SK-N-SH (cell line): ENCODE data around the gene TSPAN31. TPM values are rescaled to one million over a fixed set of nuclear protein-coding genes. Genes with fewer than 3 reads are reported as not detected.

ENCODE experiments used
- CTCF ChIA-PET: fragments of 300-600, 350-600 bp; formaldehyde crosslinking; extraction: SDS; loops from one replicate; lab custom pipeline; 2021; lab: Yijun Ruan, JAX
- POLR2A ChIA-PET: fragments of 350-600 bp; sonication (Branson Sonifier 250); formaldehyde crosslinking; extraction: SDS; loops from one replicate; lab custom pipeline; 2020; ENCODE audit warnings: antibody characterized with exemption, inconsistent platforms; lab: Yijun Ruan, JAX
- DNase-seq: peaks from one replicate; pipeline ENCODE4 v3.0.0; 2012
- H2AFZ ChIP-seq: fragments of 200-600 bp; sonication (generic); 2 replicates; pipeline ENCODE4 v1.8.1; 2016; ENCODE audit warnings: antibody characterized with exemption, mild to moderate bottlenecking, low read depth
- H3F3A ChIP-seq: fragments of 200-600 bp; sonication (generic); replicated peaks from 2 replicates; pipeline ENCODE3; 2016; ENCODE audit warnings: antibody characterized with exemption, mild to moderate bottlenecking; ENCODE audit not compliant: insufficient read depth
- H3K27ac ChIP-seq, 2 experiments: fragments of 200-500 bp in 1 of 2; fragments of 200-600 bp in 1 of 2; sonication (Bioruptor generic) in 1 of 2; sonication (generic), shearing (Covaris generic) in 1 of 2; 2 replicates each; pipeline versions ENCODE4 v1.5.1 to v1.6.1; 2014 to 2016; ENCODE audit warnings: low read depth in 2 of 2, inconsistent platforms in 1 of 2, low read length in 1 of 2, mild to moderate bottlenecking in 1 of 2, mixed read lengths in 1 of 2
- H3K27me3 ChIP-seq: fragments of 200-600 bp; sonication (generic), shearing (Covaris generic); 2 replicates; pipeline ENCODE4 v1.6.1; 2016; ENCODE audit warnings: mixed run types; ENCODE audit not compliant: insufficient read depth
- H3K36me3 ChIP-seq, 2 experiments: fragments of 200-500 bp in 1 of 2; fragments of 200-600 bp in 1 of 2; sonication (Bioruptor generic) in 1 of 2; sonication (generic) in 1 of 2; replicated peaks in 1 of 2; 2 replicates each; pipeline versions ENCODE3 to v1.5.1; 2014 to 2016; ENCODE audit warnings: low read length in 1 of 2, mild to moderate bottlenecking in 1 of 2; ENCODE audit not compliant: insufficient read depth in 2 of 2, control insufficient read depth in 1 of 2
- H3K4me1 ChIP-seq, 2 experiments: fragments of 200-500 bp in 1 of 2; fragments of 200-600 bp in 1 of 2; sonication (Bioruptor generic) in 1 of 2; sonication (generic), shearing (Covaris generic) in 1 of 2; 2 replicates each; pipeline versions ENCODE4 v1.5.1 to v1.6.1; 2014 to 2016; ENCODE audit warnings: low read depth in 1 of 2, low read length in 1 of 2, mixed run types in 1 of 2; ENCODE audit not compliant: insufficient read depth in 2 of 2, control insufficient read depth in 1 of 2
- H3K4me2 ChIP-seq: fragments of 200-600 bp; sonication (generic), shearing (Covaris generic); 2 replicates; pipeline ENCODE4 v1.6.1; 2017; ENCODE audit warnings: mixed run types
- H3K4me3 ChIP-seq, 2 experiments: fragments of 200-500 bp in 1 of 2; fragments of 200-600 bp in 1 of 2; sonication (Bioruptor generic) in 1 of 2; sonication (generic), shearing (Covaris generic) in 1 of 2; 2 replicates each; pipeline versions ENCODE4 v1.5.1 to v1.8.1; 2014 to 2016; ENCODE audit warnings: low read depth in 2 of 2, inconsistent platforms in 1 of 2, low read length in 1 of 2, mild to moderate bottlenecking in 1 of 2, mixed read lengths in 1 of 2, moderate library complexity in 1 of 2
- H3K79me2 ChIP-seq: fragments of 200-600 bp; sonication (generic); 2 replicates; pipeline ENCODE4 v1.8.1; 2017; ENCODE audit warnings: mild to moderate bottlenecking; ENCODE audit not compliant: insufficient read depth
- H3K9ac ChIP-seq: fragments of 200-600 bp; sonication (generic); 2 replicates; pipeline ENCODE4 v1.6.1; 2017; ENCODE audit warnings: mixed run types
- H3K9me2 ChIP-seq: fragments of 200-600 bp; sonication (generic); 2 replicates; pipeline ENCODE4 v1.6.1; 2017; ENCODE audit warnings: mixed run types
- H3K9me3 ChIP-seq: fragments of 200-600 bp; sonication (generic); 2 replicates; pipeline ENCODE4 v1.6.1; 2017; ENCODE audit warnings: mixed run types, mild to moderate bottlenecking, moderate library complexity
- H4K20me1 ChIP-seq: fragments of 200-600 bp; sonication (generic); 2 replicates; pipeline ENCODE4 v1.6.1; 2017; ENCODE audit warnings: mild to moderate bottlenecking, mixed run types; ENCODE audit not compliant: insufficient read depth
- CHD2 ChIP-seq: fragments of 150-350 bp; IDR thresholded peaks from 2 replicates; pipeline ENCODE4 v1.6.1; 2018; ENCODE audit warnings: low read length; ENCODE audit not compliant: partially characterized antibody
- EP300 ChIP-seq, 2 experiments: IDR thresholded peaks; 2 replicates each; pipeline versions ENCODE4 v1.4.0 to v1.6.1; 2012; ENCODE audit warnings: borderline replicate concordance in 1 of 2, low read depth in 1 of 2, low read length in 1 of 2
- EZH2phosphoT487 ChIP-seq: fragments of 200-600 bp; sonication (generic); IDR thresholded peaks from 2 replicates; pipeline ENCODE4 v1.6.1; 2017; ENCODE audit warnings: low read depth, mixed run types, mild to moderate bottlenecking, antibody characterized with exemption, moderate library complexity, borderline replicate concordance
- FOSL2 ChIP-seq: IDR thresholded peaks from 2 replicates; pipeline ENCODE4 v1.4.0; 2012; ENCODE audit warnings: low read depth, mild to moderate bottlenecking, moderate library complexity, borderline replicate concordance
- GABPA ChIP-seq: IDR thresholded peaks from 2 replicates; pipeline ENCODE4 v1.4.0; 2012; ENCODE audit warnings: low read depth, mild to moderate bottlenecking
- GATA2 ChIP-seq: sonication (generic); formaldehyde crosslinking; IDR thresholded peaks from 2 replicates; pipeline ENCODE4 v1.5.0; 2020; ENCODE audit warnings: mild to moderate bottlenecking, missing genetic modification reagents
- JUND ChIP-seq: IDR thresholded peaks from 2 replicates; pipeline ENCODE4 v1.4.0; 2012
- NFIC ChIP-seq: IDR thresholded peaks from 2 replicates; pipeline ENCODE4 v1.4.0; 2012; ENCODE audit warnings: borderline replicate concordance
- NRF1 ChIP-seq: IDR thresholded peaks from 2 replicates; pipeline ENCODE4 v1.6.1; 2012; ENCODE audit warnings: low read depth, mild to moderate bottlenecking, low read length
- POLR2AphosphoS5 ChIP-seq: IDR thresholded peaks from 2 replicates; pipeline ENCODE4 v1.6.1; 2012; ENCODE audit warnings: low read depth, low read length
- RAD21 ChIP-seq: IDR thresholded peaks from 2 replicates; pipeline ENCODE4 v1.6.1; 2012; ENCODE audit warnings: mild to moderate bottlenecking, low read length
- RXRA ChIP-seq: IDR thresholded peaks from 2 replicates; pipeline ENCODE4 v1.4.0; 2012; ENCODE audit warnings: low read depth, mild to moderate bottlenecking, borderline replicate concordance
- TAF1 ChIP-seq: IDR thresholded peaks from 2 replicates; pipeline ENCODE4 v1.6.1; 2012; ENCODE audit warnings: low read depth, mild to moderate bottlenecking, low read length, moderate library complexity, borderline replicate concordance
- TEAD4 ChIP-seq: IDR thresholded peaks from 2 replicates; pipeline ENCODE4 v1.4.0; 2012; ENCODE audit warnings: mild to moderate bottlenecking, borderline replicate concordance; ENCODE audit not compliant: insufficient read depth
- YY1 ChIP-seq: IDR thresholded peaks from 2 replicates; pipeline ENCODE4 v1.4.0; 2012; ENCODE audit warnings: low read depth, mild to moderate bottlenecking
- WGBS: methylation state at CpG from one replicate; pipeline ENCODE4 v1.1.6; 2017; ENCODE audit warnings: low lambda C conversion rate; 5-methylcytosine and 5-hydroxymethylcytosine counted together
- polyA plus RNA-seq, 3 experiments: library from polyadenylated mRNA; depleted of rRNA; stranded (reverse); fragments of >200 nt; gene quantifications; 2 replicates each; pipeline ENCODE4 v1.2.3, GENCODE V29; 2012
- TF ChIP-seq, protein P1 (sequence below): IDR thresholded peaks from 2 replicates; pipeline ENCODE4 v1.4.0; 2012; ENCODE audit warnings: low read depth
- TF ChIP-seq, protein P2 (sequence below): IDR thresholded peaks from 2 replicates; pipeline ENCODE4 v1.6.1; 2012; ENCODE audit warnings: mild to moderate bottlenecking, low read depth, low read length, moderate library complexity
- TF ChIP-seq, protein P3 (sequence below): fragments of 150-350 bp; IDR thresholded peaks from 2 replicates; pipeline ENCODE4 v1.6.1; 2017; ENCODE audit warnings: antibody characterized with exemption, low read length, low read depth, borderline replicate concordance
- TF ChIP-seq, protein P4 (sequence below): IDR thresholded peaks from 2 replicates; pipeline ENCODE4 v1.4.0; 2012; ENCODE audit warnings: low read depth, borderline replicate concordance
- TF ChIP-seq, protein P5 (sequence below): fragments of 150-350 bp; IDR thresholded peaks from 2 replicates; pipeline ENCODE4 v1.6.1; 2016; ENCODE audit warnings: mild to moderate bottlenecking, low read depth, low read length
- TF ChIP-seq, protein P6 (sequence below): fragments of 200-600 bp; sonication (generic); IDR thresholded peaks from 2 replicates; pipeline ENCODE4 v1.6.1; 2017; ENCODE audit warnings: antibody characterized with exemption, mild to moderate bottlenecking, moderate library complexity

The TSPAN31 gene
- polyA plus RNA-seq, 1 of the 3 experiments (the other 2 are of a cell fraction): 36.8 TPM

DNA sequence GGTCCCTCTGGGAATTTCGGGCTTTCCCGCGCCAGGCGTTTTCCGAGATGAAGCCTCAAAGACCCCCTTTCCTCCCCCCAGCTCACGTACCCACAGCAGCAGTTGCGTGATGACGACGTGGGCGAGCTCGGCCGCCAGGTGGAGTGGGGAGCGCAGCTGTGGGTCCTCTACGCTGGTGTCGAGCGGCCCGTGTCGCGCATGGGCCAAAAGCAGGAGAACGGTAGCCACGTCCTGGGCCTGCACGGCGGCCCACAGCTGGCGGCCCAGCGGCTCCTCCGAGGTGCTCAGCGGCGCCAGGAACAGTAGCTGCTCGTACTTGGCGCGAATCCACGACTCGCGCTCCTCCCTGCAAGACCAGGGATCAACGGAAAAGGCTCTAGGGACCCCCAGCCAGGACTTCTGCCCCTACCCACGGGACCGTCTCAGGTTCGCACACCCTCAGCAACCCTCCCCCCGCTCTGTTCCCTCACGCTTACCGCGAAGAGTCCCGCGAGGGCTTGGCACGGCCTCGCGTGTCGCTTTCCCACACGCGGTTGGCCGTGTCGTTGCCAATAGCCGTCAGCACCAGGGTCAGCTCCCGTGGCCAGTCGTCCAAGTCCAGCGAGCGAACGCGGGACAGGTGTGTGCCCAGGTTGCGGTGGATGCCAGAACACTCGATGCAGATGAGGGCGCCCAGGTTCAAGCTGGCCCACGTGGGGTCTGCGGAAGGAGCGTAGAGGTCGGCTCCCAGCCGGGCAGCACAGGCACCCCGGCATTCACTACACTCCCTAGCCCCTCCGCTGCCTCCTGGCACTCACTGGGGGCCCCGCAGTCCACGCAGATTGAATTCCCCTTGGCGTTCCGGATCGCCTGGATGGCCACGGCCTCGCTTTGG, 17.7 kb upstream of the TSPAN31 start:
- peaks cover 0 to 8% of the 10 kb centered on the region in 2 experiments; a peak in 1 of 4 replicates for H3K4me1 ChIP-seq
- TF ChIP-seq EZH2phosphoT487 (no peak), NRF1 (no peak), TAF1 (no peak), EP300 (IDR thresholded peaks at IDR 0.05; ENCODE audit: borderline replicate concordance in 1 of 2, low read depth in 1 of 2, low read length in 1 of 2) (no peak), CHD2 (no peak), NFIC (no peak), GATA2 (CRISPR knock-in tag) (no peak), JUND (no peak), TEAD4 (no peak), RXRA (no peak), FOSL2 (no peak), GABPA (no peak), YY1 (no peak), POLR2AphosphoS5 (no peak), RAD21 (no peak)
- TF ChIP-seq, protein P1, sequence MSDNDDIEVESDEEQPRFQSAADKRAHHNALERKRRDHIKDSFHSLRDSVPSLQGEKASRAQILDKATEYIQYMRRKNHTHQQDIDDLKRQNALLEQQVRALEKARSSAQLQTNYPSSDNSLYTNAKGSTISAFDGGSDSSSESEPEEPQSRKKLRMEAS: 0 out of 2 replicates have a peak, but pooled peaks have one; percentile 0
- TF ChIP-seq, protein P2, sequence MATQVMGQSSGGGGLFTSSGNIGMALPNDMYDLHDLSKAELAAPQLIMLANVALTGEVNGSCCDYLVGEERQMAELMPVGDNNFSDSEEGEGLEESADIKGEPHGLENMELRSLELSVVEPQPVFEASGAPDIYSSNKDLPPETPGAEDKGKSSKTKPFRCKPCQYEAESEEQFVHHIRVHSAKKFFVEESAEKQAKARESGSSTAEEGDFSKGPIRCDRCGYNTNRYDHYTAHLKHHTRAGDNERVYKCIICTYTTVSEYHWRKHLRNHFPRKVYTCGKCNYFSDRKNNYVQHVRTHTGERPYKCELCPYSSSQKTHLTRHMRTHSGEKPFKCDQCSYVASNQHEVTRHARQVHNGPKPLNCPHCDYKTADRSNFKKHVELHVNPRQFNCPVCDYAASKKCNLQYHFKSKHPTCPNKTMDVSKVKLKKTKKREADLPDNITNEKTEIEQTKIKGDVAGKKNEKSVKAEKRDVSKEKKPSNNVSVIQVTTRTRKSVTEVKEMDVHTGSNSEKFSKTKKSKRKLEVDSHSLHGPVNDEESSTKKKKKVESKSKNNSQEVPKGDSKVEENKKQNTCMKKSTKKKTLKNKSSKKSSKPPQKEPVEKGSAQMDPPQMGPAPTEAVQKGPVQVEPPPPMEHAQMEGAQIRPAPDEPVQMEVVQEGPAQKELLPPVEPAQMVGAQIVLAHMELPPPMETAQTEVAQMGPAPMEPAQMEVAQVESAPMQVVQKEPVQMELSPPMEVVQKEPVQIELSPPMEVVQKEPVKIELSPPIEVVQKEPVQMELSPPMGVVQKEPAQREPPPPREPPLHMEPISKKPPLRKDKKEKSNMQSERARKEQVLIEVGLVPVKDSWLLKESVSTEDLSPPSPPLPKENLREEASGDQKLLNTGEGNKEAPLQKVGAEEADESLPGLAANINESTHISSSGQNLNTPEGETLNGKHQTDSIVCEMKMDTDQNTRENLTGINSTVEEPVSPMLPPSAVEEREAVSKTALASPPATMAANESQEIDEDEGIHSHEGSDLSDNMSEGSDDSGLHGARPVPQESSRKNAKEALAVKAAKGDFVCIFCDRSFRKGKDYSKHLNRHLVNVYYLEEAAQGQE: peak; percentile 86
- TF ChIP-seq, protein P3, sequence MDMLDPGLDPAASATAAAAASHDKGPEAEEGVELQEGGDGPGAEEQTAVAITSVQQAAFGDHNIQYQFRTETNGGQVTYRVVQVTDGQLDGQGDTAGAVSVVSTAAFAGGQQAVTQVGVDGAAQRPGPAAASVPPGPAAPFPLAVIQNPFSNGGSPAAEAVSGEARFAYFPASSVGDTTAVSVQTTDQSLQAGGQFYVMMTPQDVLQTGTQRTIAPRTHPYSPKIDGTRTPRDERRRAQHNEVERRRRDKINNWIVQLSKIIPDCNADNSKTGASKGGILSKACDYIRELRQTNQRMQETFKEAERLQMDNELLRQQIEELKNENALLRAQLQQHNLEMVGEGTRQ: no peak
- TF ChIP-seq, protein P4, sequence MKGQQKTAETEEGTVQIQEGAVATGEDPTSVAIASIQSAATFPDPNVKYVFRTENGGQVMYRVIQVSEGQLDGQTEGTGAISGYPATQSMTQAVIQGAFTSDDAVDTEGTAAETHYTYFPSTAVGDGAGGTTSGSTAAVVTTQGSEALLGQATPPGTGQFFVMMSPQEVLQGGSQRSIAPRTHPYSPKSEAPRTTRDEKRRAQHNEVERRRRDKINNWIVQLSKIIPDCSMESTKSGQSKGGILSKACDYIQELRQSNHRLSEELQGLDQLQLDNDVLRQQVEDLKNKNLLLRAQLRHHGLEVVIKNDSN: no peak
- TF ChIP-seq, protein P5, sequence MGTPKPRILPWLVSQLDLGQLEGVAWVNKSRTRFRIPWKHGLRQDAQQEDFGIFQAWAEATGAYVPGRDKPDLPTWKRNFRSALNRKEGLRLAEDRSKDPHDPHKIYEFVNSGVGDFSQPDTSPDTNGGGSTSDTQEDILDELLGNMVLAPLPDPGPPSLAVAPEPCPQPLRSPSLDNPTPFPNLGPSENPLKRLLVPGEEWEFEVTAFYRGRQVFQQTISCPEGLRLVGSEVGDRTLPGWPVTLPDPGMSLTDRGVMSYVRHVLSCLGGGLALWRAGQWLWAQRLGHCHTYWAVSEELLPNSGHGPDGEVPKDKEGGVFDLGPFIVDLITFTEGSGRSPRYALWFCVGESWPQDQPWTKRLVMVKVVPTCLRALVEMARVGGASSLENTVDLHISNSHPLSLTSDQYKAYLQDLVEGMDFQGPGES: no peak
- TF ChIP-seq, protein P6, sequence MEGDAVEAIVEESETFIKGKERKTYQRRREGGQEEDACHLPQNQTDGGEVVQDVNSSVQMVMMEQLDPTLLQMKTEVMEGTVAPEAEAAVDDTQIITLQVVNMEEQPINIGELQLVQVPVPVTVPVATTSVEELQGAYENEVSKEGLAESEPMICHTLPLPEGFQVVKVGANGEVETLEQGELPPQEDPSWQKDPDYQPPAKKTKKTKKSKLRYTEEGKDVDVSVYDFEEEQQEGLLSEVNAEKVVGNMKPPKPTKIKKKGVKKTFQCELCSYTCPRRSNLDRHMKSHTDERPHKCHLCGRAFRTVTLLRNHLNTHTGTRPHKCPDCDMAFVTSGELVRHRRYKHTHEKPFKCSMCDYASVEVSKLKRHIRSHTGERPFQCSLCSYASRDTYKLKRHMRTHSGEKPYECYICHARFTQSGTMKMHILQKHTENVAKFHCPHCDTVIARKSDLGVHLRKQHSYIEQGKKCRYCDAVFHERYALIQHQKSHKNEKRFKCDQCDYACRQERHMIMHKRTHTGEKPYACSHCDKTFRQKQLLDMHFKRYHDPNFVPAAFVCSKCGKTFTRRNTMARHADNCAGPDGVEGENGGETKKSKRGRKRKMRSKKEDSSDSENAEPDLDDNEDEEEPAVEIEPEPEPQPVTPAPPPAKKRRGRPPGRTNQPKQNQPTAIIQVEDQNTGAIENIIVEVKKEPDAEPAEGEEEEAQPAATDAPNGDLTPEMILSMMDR: 0 out of 2 replicates have a peak, but pooled peaks have one; percentile 18

More for the DNA sequence above, 17.7 kb upstream of the TSPAN31 start:
- Histone ChIP-seq H3K9me3 (no peaks in the 10 kb centered on the region), H3K27ac (peak overlapping the region in 1 of 2 experiments; percentile 82; a peak in 1 of 4 replicates), H3K9ac (peak overlapping the region; percentile 82; the same call in 1 of the 2 replicates), H4K20me1 (no peaks in the 10 kb centered on the region), H3F3A (peaks cover 18% of the 10 kb centered on the region), H3K27me3 (no peaks in the 10 kb centered on the region), H3K4me2 (peak overlapping the region; percentile 85), H3K4me3 (peak overlapping the region; percentile 76 to 79), H3K9me2 (no peaks in the 10 kb centered on the region), H2AFZ (peak overlapping the region; percentile 89; the same call in 1 of the 2 replicates), H3K36me3 (peaks cover 3 to 13% of the 10 kb centered on the region in 2 experiments), H3K79me2 (no peaks in the 10 kb centered on the region)
- no peak for DNase-seq
- WGBS: 77% methylated on average over 59 of the region's 76 CpGs
- ChIA-PET POLR2A (interaction anchor here (1.5 to 3.6 kb wide), 3 partner anchors 9 to 25 kb away, joined by 7 to 21 read pairs (median 18); partner anchors contain the start of genes CDK4 and TSPAN31), CTCF (interaction anchor here (1.2 to 9.4 kb wide), 16 partner anchors 9 to 144 kb away, joined by 3 to 133 read pairs (median 6); partner anchors contain the start of genes AGAP2, B4GALNT1, CDK4 and OS9)
